Measurements from ENCODE around the gene AURKA.
"Not testable (repeated sequence)": the region's sequence is repeated elsewhere in the genome, so short reads cannot be mapped to it uniquely, and the experiment has no call there.

Gene AURKA

GRCh38 chr20:56412473-56412790, 20.4 kb upstream of the AURKA start:
- TF ChIP-seq Cebpa-rat (IDR thresholded peaks at IDR 0.05): no peak
- Histone ChIP-seq H3K9ac (no peak overlapping the region), H4K20me1 (peaks cover 17% of the 10 kb centered on the region; the same call in 1 of the 2 replicates), H3K27me3 (no peaks in the 10 kb centered on the region), H3K4me1 (peaks cover 25% of the 10 kb centered on the region), H3K36me3 (peaks cover 31% of the 10 kb centered on the region), H3K4me2 (peak overlapping the region; percentile 55), H3K4me3 (no peak overlapping the region), H3K27ac (no peak overlapping the region), H3K9me3 (no peaks in the 10 kb centered on the region)

GRCh38 chr20:56411759-56412472, 19.9 kb upstream of the AURKA start, which contains the start of gene CASS4:
Gene CASS4 (plus strand): TSS chr20:56412260. CDS start chr20:56412459, 199 bp downstream.
- Histone ChIP-seq H3K4me2 (peak within 1 kb of the TSS; percentile 55), H3K27me3 (no peaks in the 10 kb centered on the region), H4K20me1 (peaks cover 22% of the 10 kb centered on the region; the same call in 1 of the 2 replicates), H3K36me3 (peaks cover 35% of the 10 kb centered on the region), H3K27ac (no peak within 1 kb of the TSS), H3K4me1 (peaks cover 25% of the 10 kb centered on the region), H3K9ac (no peak within 1 kb of the TSS; the same call in 1 of the 2 replicates), H3K4me3 (no peak within 1 kb of the TSS), H3K9me3 (no peaks in the 10 kb centered on the region)
- peak; percentile 86 for TF ChIP-seq Cebpa-rat (IDR thresholded peaks at IDR 0.05)

- H3K4me2 ChIP-seq: peak overlapping the region; percentile 55
- not testable (repeated sequence) for H3K9me3 ChIP-seq, H3K27ac ChIP-seq, H3K4me3 ChIP-seq, H3K27me3 ChIP-seq, H3K9ac ChIP-seq
- peaks cover 28% of the 10 kb centered on the region; the same call in 1 of the 2 replicates for H4K20me1 ChIP-seq
- peaks cover 25% of the 10 kb centered on the region for H3K4me1 ChIP-seq
- H3K36me3 ChIP-seq: peaks cover 42% of the 10 kb centered on the region
These were observed 19.3 kb upstream of the AURKA start for GRCh38 chr20:56411287-56411686.

GRCh38 chr20:56409956-56410355, 17.9 kb upstream of the AURKA start:
- Histone ChIP-seq H3K9ac (no peak overlapping the region), H3K4me3 (no peak overlapping the region), H3K4me2 (no peak overlapping the region), H3K36me3 (peaks cover 54% of the 10 kb centered on the region), H3K9me3 (no peaks in the 10 kb centered on the region), H3K27ac (no peak overlapping the region), H3K27me3 (no peaks in the 10 kb centered on the region), H3K4me1 (peaks cover 25% of the 10 kb centered on the region), H4K20me1 (peaks cover 36% of the 10 kb centered on the region; the same call in 1 of the 2 replicates)
- no peak for TF ChIP-seq Cebpa-rat (IDR thresholded peaks at IDR 0.05)

- peaks cover 58% of the 10 kb centered on the region for H3K36me3 ChIP-seq
- H3K4me2 ChIP-seq: no peak overlapping the region
- no peaks in the 10 kb centered on the region for H3K9me3 ChIP-seq
- H4K20me1 ChIP-seq: peaks cover 38% of the 10 kb centered on the region
- H3K27ac ChIP-seq: no peak overlapping the region
- no peak overlapping the region for H3K4me3 ChIP-seq
- TF ChIP-seq Cebpa-rat (IDR thresholded peaks at IDR 0.05): no peak
- H3K27me3 ChIP-seq: no peaks in the 10 kb centered on the region
- H3K9ac ChIP-seq: no peak overlapping the region
- H3K4me1 ChIP-seq: peaks cover 25% of the 10 kb centered on the region
These were observed 17.5 kb upstream of the AURKA start for GRCh38 chr20:56409521-56409920.

DNA sequence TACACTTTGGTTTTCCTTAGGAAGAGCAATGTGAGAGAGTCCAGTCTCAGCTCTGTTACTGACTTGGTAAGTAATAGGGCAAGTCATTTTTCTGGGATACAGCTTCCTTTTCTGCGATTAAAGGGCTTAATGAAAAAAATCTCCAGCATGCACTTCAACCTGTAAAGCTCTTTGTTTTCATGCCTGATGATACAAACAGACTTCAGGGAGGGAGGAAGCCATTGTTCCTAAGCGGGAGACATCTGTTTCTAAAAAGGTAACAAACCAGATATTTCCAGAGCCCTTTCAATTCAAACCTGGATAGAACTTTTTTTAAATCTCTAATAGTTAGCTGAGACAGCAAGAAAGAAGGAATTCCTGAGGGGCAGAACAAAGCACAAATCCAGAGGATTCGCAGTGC, 14.9 kb upstream of the AURKA start:
- H4K20me1 ChIP-seq: peaks cover 62% of the 10 kb centered on the region
- H3K4me1 ChIP-seq: peaks cover 16% of the 10 kb centered on the region
- H3K4me3 ChIP-seq: no peak overlapping the region
- no peak overlapping the region for H3K4me2 ChIP-seq
- H3K27ac ChIP-seq: no peak overlapping the region
- H3K9ac ChIP-seq: no peak overlapping the region
- H3K9me3 ChIP-seq: no peaks in the 10 kb centered on the region
- no peak for TF ChIP-seq Cebpa-rat (IDR thresholded peaks at IDR 0.05)
- H3K36me3 ChIP-seq: peaks cover 74% of the 10 kb centered on the region
- H3K27me3 ChIP-seq: no peaks in the 10 kb centered on the region

DNA sequence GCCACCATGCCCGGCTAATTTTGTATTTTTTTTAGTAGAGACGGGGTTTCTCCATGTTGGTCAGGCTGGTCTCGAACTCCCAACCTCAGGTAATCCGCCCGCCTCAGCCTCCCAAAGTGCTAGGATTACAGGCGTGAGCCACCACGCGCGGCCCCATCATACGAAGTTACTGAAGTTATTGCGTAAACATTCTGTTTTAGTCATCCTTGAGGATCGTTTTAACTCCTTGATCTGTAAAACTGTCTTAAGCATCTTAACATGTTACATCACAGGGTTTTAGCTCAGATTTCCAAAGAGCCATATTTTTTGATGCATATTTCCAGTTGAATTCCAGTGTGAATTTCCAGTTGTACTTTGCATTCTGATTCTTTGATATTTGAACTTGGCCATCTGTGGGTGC, 13.3 kb upstream of the AURKA start:
- not testable (repeated sequence) for H3K4me1 ChIP-seq, H3K27me3 ChIP-seq, H3K4me2 ChIP-seq, H3K4me3 ChIP-seq, H3K9me3 ChIP-seq, H3K9ac ChIP-seq, H3K27ac ChIP-seq
- peaks cover 90% of the 10 kb centered on the region for H3K36me3 ChIP-seq
- peaks cover 78% of the 10 kb centered on the region for H4K20me1 ChIP-seq

DNA sequence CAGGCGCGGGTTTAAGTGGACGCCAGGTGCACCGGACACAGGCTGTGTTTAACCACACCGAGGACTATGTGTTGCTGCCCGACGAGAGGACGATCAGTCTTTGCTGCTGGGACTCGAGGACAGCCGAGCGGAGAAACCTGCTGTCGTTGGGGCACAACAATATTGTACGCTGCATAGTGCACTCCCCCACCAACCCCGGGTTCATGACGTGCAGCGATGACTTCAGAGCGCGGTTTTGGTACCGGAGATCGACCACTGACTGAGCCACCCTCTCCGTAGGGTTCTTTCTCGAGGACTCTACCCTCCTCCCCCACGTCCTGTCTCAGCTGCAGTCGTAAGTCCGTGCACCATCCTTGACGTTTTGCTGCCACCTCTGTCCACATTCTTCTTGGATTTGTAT, 11.4 kb upstream of the AURKA start:
- H3K9me3 ChIP-seq: no peaks in the 10 kb centered on the region
- no peak overlapping the region for H3K4me2 ChIP-seq
- H3K9ac ChIP-seq: no peak overlapping the region
- no peak overlapping the region for H3K4me3 ChIP-seq
- H3K27me3 ChIP-seq: no peaks in the 10 kb centered on the region
- H4K20me1 ChIP-seq: peaks cover 88% of the 10 kb centered on the region
- H3K4me1 ChIP-seq: no peaks in the 10 kb centered on the region
- peaks cover 94% of the 10 kb centered on the region for H3K36me3 ChIP-seq
- H3K27ac ChIP-seq: no peak overlapping the region
- no peak for TF ChIP-seq Cebpa-rat (IDR thresholded peaks at IDR 0.05)

DNA sequence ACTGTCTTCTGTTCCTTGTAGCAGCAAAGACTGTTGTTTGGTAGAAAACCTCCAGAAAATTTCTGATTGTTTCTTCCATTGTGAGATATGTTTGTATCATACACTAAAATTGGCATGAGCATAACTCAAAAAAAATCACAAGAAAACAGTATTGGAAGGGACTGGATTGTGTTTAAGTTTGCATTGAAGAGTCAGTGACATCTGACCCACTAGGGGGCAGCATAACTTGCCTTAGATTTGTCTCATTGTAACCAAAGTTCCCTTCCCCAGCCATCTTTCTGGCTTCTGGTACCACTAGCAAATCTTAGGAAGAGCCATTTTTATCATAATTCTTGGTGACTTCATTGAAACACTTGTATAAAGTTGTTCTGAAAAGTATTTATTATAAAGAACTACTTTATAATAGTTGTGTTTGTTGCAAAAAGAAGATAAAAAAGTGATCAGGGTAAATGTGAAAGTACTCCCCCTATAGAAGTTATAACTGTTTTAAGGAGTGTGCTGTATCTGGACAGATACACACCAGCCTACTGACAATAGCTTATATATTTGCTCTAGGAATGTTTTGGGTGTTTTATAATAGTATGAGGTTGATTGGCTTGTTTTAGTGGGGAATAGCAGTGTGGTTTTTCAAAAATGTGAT, 8.1 kb upstream of the AURKA start:
- no peak overlapping the region for H3K27ac ChIP-seq
- no peaks in the 10 kb centered on the region for H3K27me3 ChIP-seq
- H3K4me2 ChIP-seq: no peak overlapping the region
- H3K36me3 ChIP-seq: peaks cover 93% of the 10 kb centered on the region
- no peaks in the 10 kb centered on the region for H3K4me1 ChIP-seq
- TF ChIP-seq Cebpa-rat (IDR thresholded peaks at IDR 0.05): no peak
- H4K20me1 ChIP-seq: peaks cover 77% of the 10 kb centered on the region
- H3K4me3 ChIP-seq: no peak overlapping the region
- H3K9ac ChIP-seq: no peak overlapping the region
- H3K9me3 ChIP-seq: no peaks in the 10 kb centered on the region

- Histone ChIP-seq H3K4me1 (peaks cover 29% of the 10 kb centered on the region), H3K9me3 (no peaks in the 10 kb centered on the region), H3K27me3 (no peaks in the 10 kb centered on the region), H4K20me1 (peaks cover 38% of the 10 kb centered on the region), H3K4me3 (no peak overlapping the region), H3K36me3 (peaks cover 54% of the 10 kb centered on the region), H3K27ac (no peak overlapping the region), H3K4me2 (no peak overlapping the region), H3K9ac (no peak overlapping the region)
- TF ChIP-seq Cebpa-rat (IDR thresholded peaks at IDR 0.05): no peak
These were observed 3.2 kb upstream of the AURKA start for GRCh38 chr20:56395166-56395565.

Data from BLaER1 (cell line).